Kidney glomerular epithelial cell (primary cell): ENCODE data around the gene ZNF574.
"Not testable (repeated sequence)": the region's sequence is repeated elsewhere in the genome, so short reads cannot be mapped to it uniquely, and the experiment has no call there.

Experiments
- DNase-seq: peaks from one replicate; lab custom pipeline; 2025; lab: John Stamatoyannopoulos, UW

Gene ZNF574, protein sequence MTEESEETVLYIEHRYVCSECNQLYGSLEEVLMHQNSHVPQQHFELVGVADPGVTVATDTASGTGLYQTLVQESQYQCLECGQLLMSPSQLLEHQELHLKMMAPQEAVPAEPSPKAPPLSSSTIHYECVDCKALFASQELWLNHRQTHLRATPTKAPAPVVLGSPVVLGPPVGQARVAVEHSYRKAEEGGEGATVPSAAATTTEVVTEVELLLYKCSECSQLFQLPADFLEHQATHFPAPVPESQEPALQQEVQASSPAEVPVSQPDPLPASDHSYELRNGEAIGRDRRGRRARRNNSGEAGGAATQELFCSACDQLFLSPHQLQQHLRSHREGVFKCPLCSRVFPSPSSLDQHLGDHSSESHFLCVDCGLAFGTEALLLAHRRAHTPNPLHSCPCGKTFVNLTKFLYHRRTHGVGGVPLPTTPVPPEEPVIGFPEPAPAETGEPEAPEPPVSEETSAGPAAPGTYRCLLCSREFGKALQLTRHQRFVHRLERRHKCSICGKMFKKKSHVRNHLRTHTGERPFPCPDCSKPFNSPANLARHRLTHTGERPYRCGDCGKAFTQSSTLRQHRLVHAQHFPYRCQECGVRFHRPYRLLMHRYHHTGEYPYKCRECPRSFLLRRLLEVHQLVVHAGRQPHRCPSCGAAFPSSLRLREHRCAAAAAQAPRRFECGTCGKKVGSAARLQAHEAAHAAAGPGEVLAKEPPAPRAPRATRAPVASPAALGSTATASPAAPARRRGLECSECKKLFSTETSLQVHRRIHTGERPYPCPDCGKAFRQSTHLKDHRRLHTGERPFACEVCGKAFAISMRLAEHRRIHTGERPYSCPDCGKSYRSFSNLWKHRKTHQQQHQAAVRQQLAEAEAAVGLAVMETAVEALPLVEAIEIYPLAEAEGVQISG

DNA sequence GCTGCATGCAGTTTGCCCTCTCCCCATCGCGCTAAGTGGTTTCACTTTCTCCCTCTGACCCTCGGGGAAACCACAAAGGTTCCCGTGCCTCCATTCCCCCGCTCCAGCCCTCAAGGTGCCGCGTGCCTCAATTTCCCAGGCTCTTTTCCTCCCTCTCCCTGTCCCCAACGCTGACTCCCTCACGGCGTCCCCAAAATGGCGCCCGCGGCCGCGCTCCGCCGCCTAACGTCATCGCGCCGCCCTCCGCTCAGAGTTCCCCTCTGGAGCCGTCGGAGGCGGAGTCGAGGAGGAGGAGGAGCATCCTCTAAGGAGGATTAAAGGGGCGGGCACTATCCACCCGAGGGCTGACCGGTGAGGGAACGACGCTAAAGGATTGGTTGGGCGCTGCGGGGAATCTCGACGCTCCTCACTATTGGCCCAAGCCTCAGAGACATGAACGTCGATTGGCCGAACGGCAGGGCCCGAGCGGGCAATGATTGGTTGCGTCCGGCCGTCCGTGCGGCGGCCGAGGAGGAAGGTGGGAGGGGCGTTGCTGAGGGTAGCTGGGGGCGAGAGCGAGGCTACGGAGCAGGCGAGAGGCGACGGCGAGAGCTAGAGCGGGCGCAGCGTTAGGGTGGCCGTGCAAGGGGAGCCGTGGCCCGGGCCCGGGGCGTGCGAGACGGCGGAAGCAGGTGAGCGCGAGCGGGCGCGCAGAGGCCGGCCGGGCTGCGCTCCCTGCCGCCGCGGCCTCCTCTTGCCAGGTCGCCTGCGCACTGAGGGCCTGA, at the start of gene ZNF574:
Gene ZNF574 (plus strand): TSS at position 551 of the 764 bp plus-strand sequence. CDS start 2,441 bp downstream, outside the sequence.
- DNase-seq = peak; percentile 99

DNA sequence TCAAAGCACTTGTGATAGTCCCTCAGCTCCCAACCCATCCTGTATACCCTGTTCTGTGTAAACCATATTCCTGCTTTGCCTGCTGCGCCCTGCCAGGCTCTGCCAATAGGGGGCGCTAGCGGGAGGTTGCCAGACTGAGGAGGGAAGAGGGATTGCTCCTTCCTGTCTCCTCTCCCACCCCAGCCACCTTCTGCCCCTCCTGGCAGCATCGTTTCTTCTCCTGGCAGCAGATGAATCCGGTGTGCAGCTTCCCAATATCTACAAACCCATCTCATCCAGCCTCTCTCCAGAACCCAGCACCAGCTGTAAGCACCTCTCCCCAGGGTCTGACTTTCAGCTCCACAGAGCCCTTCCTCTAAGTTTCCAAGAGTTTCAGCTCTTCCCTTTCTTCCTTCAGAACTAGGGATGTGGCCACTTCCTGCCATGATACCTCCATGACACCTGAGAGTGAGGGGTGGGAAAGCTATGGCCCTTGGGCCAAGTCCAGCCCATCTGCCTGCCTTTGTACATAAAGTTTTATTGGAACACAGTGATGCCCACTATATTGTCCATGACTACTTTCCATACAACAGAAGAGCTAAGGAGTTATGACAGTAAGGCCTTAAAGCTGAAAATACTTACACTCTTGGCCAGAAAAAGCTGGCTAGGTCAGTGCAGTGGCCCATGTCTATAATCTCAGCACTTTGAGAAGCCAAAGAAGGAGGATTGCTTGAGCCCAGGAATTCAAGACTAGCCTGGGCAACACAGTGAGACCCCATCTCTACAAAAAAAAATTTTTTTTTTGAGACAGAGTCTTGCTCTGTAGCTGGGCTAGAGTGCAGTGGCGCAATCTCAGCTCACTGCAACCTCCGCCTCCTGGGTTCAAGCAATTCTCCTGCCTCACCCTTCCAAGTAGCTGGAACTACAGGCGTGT, 47.4 kb upstream of the ZNF574 start:
- no peak for DNase-seq

DNA sequence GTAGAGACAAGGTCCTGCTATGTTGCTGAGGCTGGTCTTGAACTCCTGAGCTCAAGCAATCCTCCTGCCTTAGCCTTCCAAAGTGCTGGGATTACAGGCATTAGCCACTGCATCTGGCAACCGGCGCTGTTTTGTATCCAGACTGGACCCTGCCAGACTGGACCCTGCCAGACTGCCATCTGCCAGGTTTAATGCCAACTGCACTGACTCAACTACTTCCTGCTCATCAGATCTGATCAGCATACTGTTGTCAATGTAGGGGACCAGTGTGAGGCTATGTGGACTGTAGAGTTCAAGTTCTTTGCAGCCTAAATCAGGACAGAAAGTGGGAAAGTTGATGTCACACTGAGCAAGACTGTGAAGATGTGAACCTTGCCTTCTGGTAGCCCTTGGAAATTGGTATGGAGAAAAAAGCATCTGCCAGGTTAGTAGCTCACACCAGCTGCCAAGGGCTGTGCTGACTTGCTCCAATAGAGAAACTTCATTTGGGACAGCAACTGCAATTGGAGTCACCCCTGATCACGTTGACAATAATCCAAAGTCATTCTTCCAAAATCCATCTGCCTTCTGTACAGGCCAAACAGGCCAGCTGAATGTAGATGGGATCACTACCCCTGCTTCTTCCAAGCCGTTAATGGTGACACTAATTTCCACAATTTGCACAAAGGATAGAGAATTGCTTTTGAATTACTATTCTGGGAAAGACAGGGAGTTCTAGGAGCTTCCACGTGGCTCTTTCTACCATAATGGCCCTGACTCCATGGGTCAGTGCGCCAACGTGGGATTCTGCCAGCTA, 45.1 kb upstream of the ZNF574 start:
- DNase-seq = no peak

DNA sequence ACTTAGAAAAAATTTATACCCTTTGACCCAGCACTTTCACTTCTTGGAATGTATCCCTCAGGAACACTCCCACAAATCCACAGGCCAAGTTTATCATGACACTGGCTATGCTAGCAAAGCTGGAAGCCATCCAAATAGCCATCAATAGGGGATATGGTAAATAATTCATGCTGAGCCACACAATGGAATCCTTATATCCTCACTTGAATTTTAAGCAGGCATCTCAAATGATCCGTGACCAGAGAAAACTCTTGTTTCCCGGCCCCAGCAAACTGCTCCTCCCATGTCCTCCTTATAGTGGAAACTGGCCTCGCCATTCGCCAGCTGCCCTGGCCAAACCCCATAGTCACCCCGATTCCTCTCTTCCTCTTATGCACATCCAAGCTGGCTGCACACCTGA, 43.5 kb upstream of the ZNF574 start:
- DNase-seq = peak; percentile 49

DNA sequence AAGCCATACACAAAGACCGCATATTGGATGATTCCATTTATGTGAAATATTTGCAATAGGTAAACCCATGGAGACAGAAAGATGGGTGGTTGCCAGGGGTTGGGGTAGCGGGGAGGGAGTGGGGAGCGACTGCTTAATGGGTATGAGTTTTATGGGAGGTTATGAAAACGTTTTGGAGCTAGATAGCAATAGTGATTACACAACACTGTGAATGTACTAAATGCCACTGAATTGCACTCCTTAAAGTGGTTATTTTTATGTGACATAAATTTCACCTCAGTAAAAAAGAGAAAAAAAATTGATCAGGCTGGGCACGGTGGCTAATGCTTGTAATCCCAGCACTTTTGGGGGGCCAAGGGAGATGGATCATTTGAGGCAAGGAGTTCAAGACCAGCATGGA, 42.6 kb upstream of the ZNF574 start:
- no peak for DNase-seq

DNA sequence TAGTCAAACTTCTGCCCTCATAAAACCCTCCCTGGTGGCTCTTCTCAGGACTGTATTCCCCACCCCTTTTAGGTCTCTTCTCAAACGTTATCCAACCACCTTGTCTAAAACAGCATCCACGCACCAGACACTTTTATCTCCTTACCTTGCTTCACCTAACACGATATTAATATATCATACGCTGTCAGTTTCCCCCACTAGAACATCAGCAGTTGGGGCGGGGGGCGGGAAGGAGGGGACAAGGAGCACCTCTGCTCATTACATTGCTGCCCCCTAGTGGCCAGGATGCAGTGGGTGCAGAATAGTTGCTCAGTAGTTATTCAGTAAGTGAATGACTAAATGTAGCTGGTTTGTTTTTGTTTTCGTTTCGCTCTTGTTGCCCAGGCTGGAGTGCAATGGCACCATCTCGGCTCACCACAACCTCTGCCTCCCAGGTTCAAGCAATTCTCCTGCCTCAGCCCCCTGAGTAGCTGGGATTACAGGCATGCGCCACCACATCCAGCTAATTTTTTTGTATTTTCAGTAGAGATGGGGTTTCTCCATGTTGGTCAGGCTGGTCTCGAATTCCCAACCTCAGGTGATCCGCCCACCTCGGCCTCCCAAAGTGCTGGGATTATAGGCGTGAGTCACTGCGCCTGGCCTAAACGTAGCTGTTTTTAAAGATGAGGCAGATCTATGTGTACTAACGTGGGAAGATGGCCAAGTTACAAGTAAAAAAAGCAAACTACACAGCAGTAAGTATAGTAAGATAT, 41.1 kb upstream of the ZNF574 start:
- peak; percentile 77 for DNase-seq

DNA sequence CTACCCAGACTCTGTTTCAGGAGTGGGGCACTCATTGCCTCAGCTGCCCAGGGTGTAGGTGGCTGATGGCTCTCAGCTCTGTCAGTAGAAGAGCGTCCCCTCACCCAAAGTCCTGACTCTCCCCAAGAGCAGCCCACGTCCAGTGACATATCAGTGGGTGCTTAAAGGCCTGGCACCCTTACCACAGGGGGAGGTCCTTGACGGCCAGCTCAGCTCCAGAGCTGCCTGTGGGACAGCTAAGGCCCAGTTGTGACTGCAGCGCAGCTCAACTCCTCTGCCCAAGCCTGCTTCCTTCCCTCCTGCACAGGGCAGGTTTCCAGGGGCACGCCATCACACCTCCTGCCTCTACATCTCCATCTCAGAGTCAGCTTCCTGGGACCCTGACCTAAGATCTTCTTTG, 38.3 kb upstream of the ZNF574 start:
- no peak for DNase-seq

DNA sequence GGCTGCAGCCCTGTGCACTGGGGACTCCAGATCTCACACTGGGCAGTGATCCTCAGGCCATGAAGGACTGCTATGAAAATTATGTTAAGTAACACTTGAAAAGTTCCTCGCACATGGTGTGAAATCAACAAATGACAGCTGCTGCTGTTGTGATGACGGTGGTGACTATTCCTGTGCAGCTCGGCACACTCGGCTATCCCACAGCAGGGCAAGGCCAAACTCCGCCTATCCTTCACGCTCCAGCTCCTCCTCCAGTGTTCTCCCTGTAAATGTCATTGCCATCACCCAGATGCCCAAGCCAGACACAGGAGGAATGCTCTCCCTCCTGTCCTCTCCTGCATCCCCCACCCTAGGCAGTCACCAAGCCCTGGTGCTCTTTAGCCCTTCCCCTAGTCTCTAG, 37.3 kb upstream of the ZNF574 start:
- DNase-seq = no peak

DNA sequence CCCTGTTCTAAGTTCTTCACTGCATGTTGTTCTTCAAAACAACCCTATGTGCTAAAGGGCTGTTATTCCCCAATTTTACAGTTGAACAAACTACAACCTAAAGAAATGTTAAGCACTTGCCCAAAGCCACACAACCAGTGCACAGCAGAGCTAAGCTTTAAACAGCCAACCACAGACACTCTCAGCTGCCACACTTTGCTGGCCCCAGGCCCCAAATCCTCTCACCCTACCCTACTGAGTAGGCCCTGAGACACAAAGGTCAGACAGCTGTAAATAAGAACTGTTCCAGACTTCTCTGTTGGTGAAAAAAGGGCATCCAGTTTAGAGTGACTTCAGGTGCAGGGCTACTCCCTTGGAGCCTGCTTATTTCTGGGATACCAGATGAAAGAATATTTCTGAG, 35.9 kb upstream of the ZNF574 start:
- DNase-seq = no peak

DNA sequence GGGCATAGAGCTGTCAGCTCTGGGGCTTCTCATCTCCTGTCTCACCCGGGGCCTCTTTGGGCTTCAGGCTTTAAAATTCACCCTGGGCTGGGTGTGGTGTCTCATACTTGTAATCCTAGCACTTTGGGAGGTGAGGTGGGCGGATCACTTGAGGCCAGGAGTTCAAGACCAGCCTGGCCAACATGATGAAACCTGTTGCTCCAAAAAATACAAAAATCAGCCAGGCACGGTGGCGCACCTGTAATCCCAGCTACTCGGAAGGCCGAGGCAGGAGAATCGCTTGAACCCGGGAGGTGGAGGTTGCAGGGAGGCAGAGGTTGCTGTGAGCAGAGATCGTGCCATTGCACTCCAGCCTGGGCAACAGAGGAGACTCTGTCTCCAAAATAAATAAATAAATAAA, 35.5 kb upstream of the ZNF574 start:
- DNase-seq = not testable (repeated sequence)

DNA sequence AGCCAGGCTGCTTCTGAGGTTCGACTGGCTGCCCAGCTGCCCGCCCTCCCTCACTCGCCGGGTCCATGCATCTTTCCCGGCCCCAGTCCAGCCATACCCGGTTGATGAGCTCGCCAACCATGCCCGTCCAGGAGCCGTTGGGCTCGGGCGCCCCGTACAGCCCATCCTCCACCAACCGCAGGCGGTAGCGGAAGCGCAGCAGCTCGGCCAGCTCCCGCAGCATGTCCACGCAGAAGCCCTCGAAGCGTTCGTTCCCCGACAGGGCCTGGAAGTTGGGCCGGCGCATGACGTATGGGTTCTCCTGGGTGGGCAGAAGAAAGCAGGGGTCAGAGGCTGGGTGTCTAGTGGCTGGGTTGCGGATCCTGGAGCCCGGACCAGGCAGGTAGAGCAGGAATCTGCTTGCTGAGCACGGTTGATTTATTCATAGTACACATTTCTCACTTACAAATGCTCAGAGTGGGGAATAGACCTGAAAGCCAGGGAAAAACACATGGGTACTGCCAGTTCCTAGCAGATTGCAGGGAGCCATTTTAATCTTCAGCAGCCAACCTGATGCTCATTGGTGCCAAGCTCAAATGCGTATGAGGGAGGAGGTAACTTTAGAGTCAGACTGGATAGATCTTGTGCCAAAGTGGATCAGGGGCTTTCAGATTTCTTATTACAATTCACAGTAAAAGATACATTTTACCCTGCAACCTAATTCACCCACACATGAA, 33.4 kb upstream of the ZNF574 start:
- DNase-seq = no peak

DNA sequence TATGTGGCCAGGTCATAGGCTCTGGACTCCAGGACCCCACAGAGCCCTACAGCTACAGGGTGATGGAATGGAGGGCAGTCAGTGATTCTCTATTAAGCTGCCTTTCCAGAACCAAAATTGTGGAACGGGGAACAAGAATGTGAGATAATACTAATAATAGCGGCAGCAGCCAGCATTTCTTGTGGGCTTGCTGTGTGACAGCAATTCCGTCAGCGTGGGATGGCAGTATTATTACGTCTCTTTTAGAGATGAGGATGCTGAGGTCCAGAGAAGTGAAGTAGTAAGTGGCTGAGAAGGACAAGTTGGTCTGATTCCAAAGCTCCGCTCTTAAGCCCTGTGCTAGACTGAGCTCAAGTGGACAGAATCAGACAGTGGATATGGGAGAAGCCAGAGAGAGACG, 30.4 kb upstream of the ZNF574 start:
- no peak for DNase-seq

DNA sequence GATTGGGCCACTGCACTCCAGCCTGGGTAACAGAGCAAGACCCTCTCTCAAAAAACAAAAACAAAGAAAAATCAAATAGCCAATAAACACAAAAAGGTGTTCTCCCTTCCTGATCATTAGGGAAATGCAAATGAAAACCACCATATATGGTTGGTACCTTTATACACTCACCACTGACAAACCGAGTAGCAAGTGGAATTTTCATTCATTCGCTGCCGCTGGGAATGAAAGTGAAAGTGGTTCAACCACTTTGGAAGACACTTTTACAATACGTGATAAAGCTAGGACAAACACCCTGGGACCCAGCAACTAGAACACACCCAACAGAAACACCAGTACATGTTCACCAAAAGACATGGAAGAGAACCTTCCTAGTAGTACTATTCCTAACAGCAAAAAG, 27.0 kb upstream of the ZNF574 start:
- DNase-seq = no peak

DNA sequence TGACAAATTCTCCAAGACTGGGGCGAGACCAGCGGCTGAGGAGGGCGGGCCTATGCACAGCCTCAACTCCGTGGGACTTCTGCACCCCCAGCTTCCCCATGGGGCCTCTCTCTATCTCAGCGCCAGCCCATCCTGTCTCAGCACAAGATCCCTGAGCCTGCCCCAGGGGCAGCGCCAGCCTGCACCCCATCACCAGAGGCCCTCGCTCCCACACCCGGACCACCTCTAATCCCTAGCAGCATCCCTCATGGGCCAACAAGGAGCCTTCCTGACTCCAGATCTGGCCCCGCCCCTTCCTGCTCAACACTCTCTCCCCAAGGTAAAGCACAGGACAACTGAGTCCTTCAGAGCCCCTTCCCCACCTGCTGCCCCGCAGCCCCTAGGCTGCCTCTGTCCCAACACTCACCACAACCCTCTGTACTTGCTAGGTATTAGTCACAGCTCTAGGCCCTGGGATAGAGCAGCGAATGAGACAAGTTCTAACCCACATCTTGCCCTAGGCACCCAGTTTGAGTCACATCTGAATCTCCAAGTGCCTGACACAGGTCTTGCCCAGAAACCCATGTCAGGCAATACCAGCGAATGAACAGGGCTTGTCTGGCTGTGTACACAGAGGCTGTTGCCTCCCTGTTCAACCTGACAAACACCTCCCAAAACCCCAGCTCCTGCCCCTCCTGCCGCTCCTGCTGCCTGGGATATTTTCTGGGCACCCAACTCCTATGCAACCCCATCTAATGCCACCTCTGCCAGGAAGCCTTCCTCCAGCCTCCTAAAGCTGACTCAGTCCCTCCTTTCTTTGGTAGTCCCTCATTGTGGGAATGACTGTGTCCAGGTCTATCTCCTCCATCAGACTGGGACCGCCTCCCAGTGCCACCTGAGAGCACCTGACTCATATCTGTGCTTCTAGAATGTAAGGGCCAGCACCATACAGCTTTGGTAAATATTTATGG, 24.5 kb upstream of the ZNF574 start:
- no peak for DNase-seq

DNA sequence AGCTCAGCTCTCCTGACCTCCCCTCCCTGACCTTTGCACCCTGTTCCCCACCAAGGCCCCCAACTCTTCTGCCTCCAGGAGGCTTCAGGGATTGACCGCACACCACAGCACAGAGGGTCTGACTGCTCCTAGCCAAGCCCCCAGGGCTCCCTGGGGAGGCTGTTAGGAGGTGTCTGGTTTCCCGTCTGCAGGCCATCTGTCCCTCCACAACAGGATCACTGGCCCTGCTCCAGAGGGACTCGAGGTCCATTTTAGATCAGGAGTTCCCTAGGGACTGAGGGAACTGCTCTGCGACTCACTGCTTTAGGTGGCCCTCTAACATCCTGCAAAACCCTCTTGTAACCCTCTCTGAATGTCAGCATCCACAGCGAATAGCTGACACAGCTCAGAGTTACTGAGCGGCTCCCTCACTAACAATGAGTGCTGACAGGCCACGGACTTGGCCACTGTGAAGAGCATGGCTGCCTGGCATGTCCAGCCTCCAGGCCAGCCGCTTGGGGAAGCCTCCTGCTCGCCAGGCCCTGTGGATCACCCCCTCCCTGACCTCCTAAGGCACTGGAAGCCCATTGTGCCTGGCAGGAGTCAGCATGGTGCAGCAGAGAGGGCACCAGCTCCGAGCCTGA, 23.6 kb upstream of the ZNF574 start:
- no peak for DNase-seq

DNA sequence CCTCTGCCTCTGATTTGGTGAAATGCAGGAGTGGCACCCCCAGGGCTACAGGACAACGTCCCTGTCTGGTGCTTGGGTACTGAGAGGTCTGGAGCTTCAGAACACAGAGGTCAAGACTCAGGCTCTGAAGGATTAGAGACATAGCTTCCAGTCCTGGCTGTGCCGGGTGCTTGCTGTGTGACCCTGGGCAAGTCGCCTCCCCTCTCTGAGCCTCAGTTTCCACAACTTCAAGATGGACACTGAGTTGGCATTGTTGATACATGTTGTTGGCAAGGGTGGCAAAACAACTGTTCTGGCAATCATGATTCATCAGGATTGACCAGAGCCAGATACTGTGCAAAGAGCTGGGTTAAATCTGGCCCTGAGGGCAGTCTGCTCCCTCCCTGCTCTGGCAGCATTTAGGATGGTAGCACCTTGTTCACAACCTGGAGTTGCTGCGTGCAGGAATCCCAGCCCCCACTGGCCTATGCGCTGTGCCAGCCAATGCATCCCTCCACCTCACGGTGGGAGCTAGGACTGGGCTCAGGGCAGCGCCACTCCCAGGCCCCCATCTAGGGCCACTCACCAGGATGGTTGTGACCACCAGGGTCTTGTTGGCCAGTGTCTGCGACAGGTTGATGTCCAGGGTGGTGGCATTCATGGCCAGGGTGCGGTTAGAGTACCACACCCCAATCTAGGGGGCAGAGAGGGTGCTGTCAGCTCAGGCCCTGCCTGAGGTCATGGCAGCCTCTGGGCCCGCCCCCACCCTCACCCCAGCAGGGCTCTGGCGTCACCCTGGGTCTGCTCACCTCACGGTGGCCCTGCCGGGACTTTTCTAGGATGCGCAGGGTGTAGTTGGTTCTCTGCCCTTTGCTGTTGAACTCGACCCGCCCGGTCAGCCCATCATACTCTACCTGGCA, 22.7 kb upstream of the ZNF574 start:
- no peak for DNase-seq
